Astrocyte (in vitro differentiated cells and primary cell): ENCODE measurements around the gene NR2F1. TPM values are rescaled to one million over a fixed set of nuclear protein-coding genes. Genes with fewer than 3 reads are reported as not detected.

Experiments
- DNase-seq: peaks from one replicate; pipeline ENCODE4 v3.0.0-alpha.2; 2010; ENCODE audit warnings: low read depth
- FAIRE-seq: peaks from 2 replicates; lab custom pipeline; 2011; peaks lifted over from hg19 to GRCh38; lab: Jason Lieb, UNC
- H2AFZ ChIP-seq: 2 replicates; pipeline ENCODE4 v1.6.0; 2012; ENCODE audit warnings: low read depth, low read length, inconsistent platforms
- H3K27ac ChIP-seq: 2 replicates; pipeline ENCODE4 v1.5.1; 2011; ENCODE audit warnings: low read depth, low read length, inconsistent platforms
- H3K27me3 ChIP-seq: 2 replicates; pipeline ENCODE4 v1.6.0; 2011; ENCODE audit warnings: low read length, inconsistent platforms; ENCODE audit not compliant: insufficient read depth
- H3K36me3 ChIP-seq: 2 replicates; pipeline ENCODE4 v1.5.1; 2011; ENCODE audit warnings: low read length, inconsistent platforms; ENCODE audit not compliant: insufficient read depth
- H3K4me1 ChIP-seq: 2 replicates; pipeline ENCODE4 v1.5.1; 2011; ENCODE audit warnings: low read length, inconsistent platforms; ENCODE audit not compliant: insufficient read depth
- H3K4me2 ChIP-seq: 2 replicates; pipeline ENCODE4 v1.6.0; 2012; ENCODE audit warnings: low read length, inconsistent platforms
- H3K4me3 ChIP-seq: 2 replicates; pipeline ENCODE4 v1.5.1; 2011; ENCODE audit warnings: low read depth, mild to moderate bottlenecking, low read length, inconsistent platforms; ENCODE audit not compliant: insufficient read depth
- H3K79me2 ChIP-seq: 2 replicates; pipeline ENCODE4 v1.6.0; 2012; ENCODE audit warnings: mild to moderate bottlenecking, low read length, inconsistent platforms; ENCODE audit not compliant: insufficient read depth
- H3K9ac ChIP-seq: 2 replicates; pipeline ENCODE4 v1.6.0; 2012; ENCODE audit warnings: mild to moderate bottlenecking, low read length, inconsistent platforms
- H3K9me3 ChIP-seq: 2 replicates; pipeline ENCODE4 v1.5.1; 2012; ENCODE audit warnings: low read depth, mild to moderate bottlenecking, low read length, inconsistent platforms; ENCODE audit not compliant: insufficient read depth
- H4K20me1 ChIP-seq: 2 replicates; pipeline ENCODE4 v1.6.0; 2012; ENCODE audit warnings: low read length, inconsistent platforms; ENCODE audit not compliant: insufficient read depth
- H3K27ac Mint-ChIP-seq: one replicate; pipeline ENCODE4 v1.8.0; 2021; ENCODE audit warnings: mild to moderate bottlenecking, mixed read lengths; ENCODE audit not compliant: unreplicated experiment
- H3K27me3 Mint-ChIP-seq: one replicate; pipeline ENCODE4 v1.8.0; 2021; ENCODE audit warnings: low read depth, mixed read lengths; ENCODE audit not compliant: unreplicated experiment
- H3K36me3 Mint-ChIP-seq: one replicate; pipeline ENCODE4 v1.8.0; 2021; ENCODE audit warnings: low read depth, mixed read lengths; ENCODE audit not compliant: unreplicated experiment
- H3K4me1 Mint-ChIP-seq: one replicate; pipeline ENCODE4 v1.8.0; 2021; ENCODE audit warnings: low read depth, mixed read lengths; ENCODE audit not compliant: unreplicated experiment
- H3K4me3 Mint-ChIP-seq: one replicate; pipeline ENCODE4 v1.8.0; 2021; ENCODE audit warnings: mild to moderate bottlenecking, moderate library complexity, mixed read lengths; ENCODE audit not compliant: unreplicated experiment
- H3K9me3 Mint-ChIP-seq: one replicate; pipeline ENCODE4 v1.8.0; 2021; ENCODE audit warnings: mild to moderate bottlenecking, mixed read lengths; ENCODE audit not compliant: unreplicated experiment
- EZH2 ChIP-seq: IDR thresholded peaks from 2 replicates; pipeline ENCODE4 v1.6.1; 2012; ENCODE audit warnings: mild to moderate bottlenecking, low read length, inconsistent platforms; ENCODE audit not compliant: insufficient read depth
- total RNA-seq: library from RNA; stranded (reverse); gene quantifications from 2 replicates; pipeline ENCODE4 v1.2.1, GENCODE V29; 2021
- TF ChIP-seq, protein P1 (sequence below): IDR thresholded peaks from 2 replicates; pipeline ENCODE4 v1.5.1; 2011; ENCODE audit warnings: low read depth, mild to moderate bottlenecking, inconsistent platforms, low read length, moderate library complexity; ENCODE audit not compliant: insufficient read depth

The NR2F1 gene
- total RNA-seq, 1 donor from 2014 or later, result 4.3 TPM

- Mint-ChIP-seq H3K4me1 (peaks cover 1% of the 10 kb centered on the region), H3K27ac (no peak overlapping the region), H3K36me3 (no peaks in the 10 kb centered on the region), H3K27me3 (peaks cover 27% of the 10 kb centered on the region), H3K9me3 (peaks cover 15% of the 10 kb centered on the region), H3K4me3 (no peak overlapping the region)
- Histone ChIP-seq H3K36me3 (no peaks in the 10 kb centered on the region), H3K4me3 (peak overlapping the region; percentile 49), H3K4me2 (peak overlapping the region; percentile 83), H2AFZ (peak overlapping the region; percentile 33), H3K4me1 (peaks cover 68% of the 10 kb centered on the region), H3K79me2 (peaks cover 17% of the 10 kb centered on the region), H3K27ac (peak overlapping the region; percentile 78), H3K9me3 (no peaks in the 10 kb centered on the region), H3K27me3 (no peaks in the 10 kb centered on the region), H4K20me1 (no peaks in the 10 kb centered on the region), H3K9ac (peak overlapping the region; percentile 76)
- FAIRE-seq (no peak), DNase-seq (no peak)
- TF ChIP-seq, protein P1, sequence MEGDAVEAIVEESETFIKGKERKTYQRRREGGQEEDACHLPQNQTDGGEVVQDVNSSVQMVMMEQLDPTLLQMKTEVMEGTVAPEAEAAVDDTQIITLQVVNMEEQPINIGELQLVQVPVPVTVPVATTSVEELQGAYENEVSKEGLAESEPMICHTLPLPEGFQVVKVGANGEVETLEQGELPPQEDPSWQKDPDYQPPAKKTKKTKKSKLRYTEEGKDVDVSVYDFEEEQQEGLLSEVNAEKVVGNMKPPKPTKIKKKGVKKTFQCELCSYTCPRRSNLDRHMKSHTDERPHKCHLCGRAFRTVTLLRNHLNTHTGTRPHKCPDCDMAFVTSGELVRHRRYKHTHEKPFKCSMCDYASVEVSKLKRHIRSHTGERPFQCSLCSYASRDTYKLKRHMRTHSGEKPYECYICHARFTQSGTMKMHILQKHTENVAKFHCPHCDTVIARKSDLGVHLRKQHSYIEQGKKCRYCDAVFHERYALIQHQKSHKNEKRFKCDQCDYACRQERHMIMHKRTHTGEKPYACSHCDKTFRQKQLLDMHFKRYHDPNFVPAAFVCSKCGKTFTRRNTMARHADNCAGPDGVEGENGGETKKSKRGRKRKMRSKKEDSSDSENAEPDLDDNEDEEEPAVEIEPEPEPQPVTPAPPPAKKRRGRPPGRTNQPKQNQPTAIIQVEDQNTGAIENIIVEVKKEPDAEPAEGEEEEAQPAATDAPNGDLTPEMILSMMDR, result no peak
- no peak for TF ChIP-seq EZH2
Measured at GRCh38 chr5:93601802-93602155, 18.8 kb downstream of the NR2F1 start.

GRCh38 chr5:93602241-93603077 is 19.4 kb downstream of the NR2F1 start:
- Mint-ChIP-seq H3K9me3 (peaks cover 15% of the 10 kb centered on the region), H3K27me3 (peaks cover 30% of the 10 kb centered on the region), H3K4me3 (no peak overlapping the region), H3K27ac (no peak overlapping the region), H3K36me3 (no peaks in the 10 kb centered on the region), H3K4me1 (peaks cover 1% of the 10 kb centered on the region)
- Histone ChIP-seq H3K9ac (peak overlapping the region; percentile 76), H3K27me3 (no peaks in the 10 kb centered on the region), H3K79me2 (peaks cover 14% of the 10 kb centered on the region), H3K9me3 (no peaks in the 10 kb centered on the region), H3K4me2 (peak overlapping the region; percentile 83), H3K27ac (peak overlapping the region; percentile 78), H2AFZ (peak overlapping the region; percentile 33), H3K36me3 (no peaks in the 10 kb centered on the region), H3K4me3 (peak overlapping the region; percentile 49), H3K4me1 (peaks cover 75% of the 10 kb centered on the region), H4K20me1 (no peaks in the 10 kb centered on the region)
- TF ChIP-seq, protein P1, result no peak
- TF ChIP-seq EZH2, result no peak
- DNase-seq (no peak), FAIRE-seq (no peak)
